Right renal pelvis (tissue), 4 donors: ENCODE data around the gene CCDC27. TPM values are rescaled to one million over a fixed set of nuclear protein-coding genes. Genes with fewer than 3 reads are reported as not detected.
A peak's percentile ranks its signal among the peaks of the same experiment; 100 is the strongest.
"Not testable (repeated sequence)": the region's sequence is repeated elsewhere in the genome, so short reads cannot be mapped to it uniquely, and the experiment has no call there.

ENCODE experiments used
- DNase-seq, 4 donors: peaks; one replicate each; pipeline ENCODE4 v3.0.0-alpha.2; 2013; ENCODE audit warnings: low read depth in 4 of 4, low spot score in 3 of 4, missing footprints in 1 of 4
- polyA plus RNA-seq, 4 donors: library from polyadenylated mRNA; unstranded; fragments of 120-200 nt; gene quantifications; one replicate each; pipeline ENCODE4 v1.2.1, GENCODE V29; 2013; ENCODE audit not compliant: insufficient read length in 4 of 4

The CCDC27 gene
- polyA plus RNA-seq, 4 donors: 0.20 to 0.22 (median 0.21) TPM

GRCh38 chr1:3735027-3735681 is 17.1 kb upstream of the CCDC27 start:
- DNase-seq: no peak

- DNase-seq: no peak
Observed at GRCh38 chr1:3735688-3736087, 16.6 kb upstream of the CCDC27 start.

DNA sequence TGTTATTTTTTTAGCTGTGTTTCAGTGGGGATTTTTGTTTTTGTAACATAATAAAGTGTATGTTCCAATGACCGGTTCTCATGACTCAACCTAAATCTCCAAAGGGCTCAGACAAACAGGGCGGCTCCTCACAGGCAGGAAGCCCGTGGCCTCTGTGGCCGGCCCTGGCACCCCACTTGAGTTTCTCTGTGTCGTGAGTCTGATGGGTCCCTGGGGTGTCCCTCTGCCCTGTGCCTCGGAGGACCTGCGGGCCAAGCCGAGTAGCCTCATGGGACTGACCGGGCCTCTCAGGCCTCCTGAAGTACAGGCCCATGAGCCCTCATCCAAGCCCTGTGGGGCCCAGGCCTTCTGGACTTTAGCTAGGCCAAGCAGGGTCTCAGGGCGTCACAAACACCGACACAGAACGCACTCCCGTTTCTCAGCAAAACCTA is 16.1 kb upstream of the CCDC27 start:
- DNase-seq: no peak

GRCh38 chr1:3736708-3737107 is 15.5 kb upstream of the CCDC27 start:
- DNase-seq: no peak

GRCh38 chr1:3738943-3739342 is 13.3 kb upstream of the CCDC27 start:
- no peak for DNase-seq

DNA sequence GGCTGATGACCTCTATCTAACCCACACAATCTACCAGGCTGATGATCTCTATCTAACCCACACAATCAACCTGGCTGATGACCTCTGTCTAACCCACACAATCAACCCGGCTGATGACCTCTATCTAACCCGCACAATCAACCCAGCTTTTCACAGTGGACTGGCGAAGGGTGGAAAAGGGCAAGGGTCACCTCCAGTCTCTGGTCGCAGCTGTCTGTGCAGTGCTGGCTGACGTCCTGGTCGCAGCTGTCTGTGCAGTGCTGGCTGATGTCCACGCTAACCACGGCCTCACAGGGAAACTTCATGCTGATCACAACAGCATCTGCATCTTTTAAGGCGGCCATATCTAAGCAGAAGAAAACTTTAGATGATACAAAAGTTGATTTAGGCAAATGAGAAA is 12.2 kb upstream of the CCDC27 start:
- no peak for DNase-seq

- DNase-seq: no peak
Observed at GRCh38 chr1:3740752-3741151, 11.5 kb upstream of the CCDC27 start.

DNA sequence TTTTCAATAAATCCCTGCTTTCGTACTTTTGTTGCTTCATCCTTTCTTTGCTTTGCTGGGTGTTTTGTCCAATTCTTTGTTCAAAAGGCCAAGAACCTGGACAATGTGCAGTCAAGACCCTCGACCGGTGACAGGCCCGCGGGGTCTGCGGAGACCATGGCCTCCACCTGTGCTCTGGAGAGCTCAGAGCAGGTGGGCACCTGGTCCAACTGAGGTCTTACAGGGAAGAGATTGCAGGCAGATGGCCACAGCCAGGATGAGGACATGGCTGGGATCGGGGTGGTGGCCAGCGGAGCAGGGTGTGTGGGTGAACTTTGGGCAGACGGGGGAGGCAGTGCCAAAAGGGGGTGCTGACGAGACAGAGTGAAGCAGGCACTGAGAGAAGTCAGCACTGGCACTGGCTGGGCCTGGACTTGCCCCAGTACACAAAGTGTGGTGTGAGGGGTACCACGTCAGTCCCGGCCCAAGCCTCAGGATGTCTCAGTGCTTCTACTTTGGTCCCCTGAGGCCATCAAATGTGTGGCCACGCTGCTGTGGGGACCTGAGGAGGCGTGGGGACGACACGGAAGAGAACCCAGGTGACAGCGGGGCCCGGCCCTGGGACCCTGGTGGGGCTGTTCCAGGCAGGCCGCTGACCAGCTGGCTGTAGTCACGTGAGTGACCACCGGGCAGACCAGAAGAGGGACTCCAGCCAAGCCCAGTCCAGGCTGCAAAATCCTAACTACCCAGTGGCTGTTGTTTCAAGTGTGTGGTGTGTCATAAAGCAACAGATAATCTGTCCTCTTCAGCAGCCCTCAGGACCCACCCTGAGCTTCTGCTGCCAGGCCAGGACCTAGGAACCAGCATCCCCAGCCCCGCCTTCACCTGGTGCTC is 10.4 kb upstream of the CCDC27 start:
- no peak for DNase-seq

DNA sequence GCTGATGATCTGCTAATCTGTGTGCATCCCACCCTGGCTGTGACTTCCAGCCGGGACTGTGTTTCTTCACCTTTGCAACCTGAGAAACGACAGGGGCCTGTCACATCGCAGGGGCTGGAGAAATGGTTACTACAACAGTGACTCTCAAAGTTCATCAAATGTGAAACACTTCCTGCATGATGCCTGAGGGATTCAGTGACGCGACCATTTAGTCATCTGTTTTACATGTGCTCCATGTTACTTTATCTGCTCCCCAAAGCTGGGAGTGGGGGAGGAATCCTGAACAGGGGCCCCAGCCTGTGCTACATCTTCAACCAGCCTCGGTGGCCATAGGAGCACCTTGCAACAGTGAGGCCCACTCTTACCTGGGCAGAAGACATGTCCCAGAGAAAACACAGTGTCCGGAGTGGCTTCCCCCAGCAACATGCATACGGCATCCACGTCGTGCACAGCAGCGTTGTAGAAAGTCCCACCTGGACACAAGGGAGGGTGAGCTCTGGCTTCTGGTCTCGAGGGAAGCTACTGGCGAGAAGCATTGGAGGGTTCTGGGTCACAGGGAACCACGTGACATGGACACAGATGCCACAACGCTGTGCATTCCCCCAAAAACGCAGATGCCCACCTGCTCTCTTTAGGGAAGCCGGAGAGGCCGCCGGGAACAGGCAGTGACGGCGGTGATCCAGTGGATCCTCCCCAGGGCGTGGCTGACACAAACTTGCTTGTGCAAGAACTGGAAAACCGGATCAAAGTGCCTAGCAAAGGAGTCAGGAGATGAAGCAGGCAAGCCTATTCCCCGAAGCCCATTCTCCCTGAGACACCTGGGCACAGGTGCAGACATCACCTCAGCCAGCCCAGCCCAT is 9.6 kb upstream of the CCDC27 start:
- no peak for DNase-seq

DNA sequence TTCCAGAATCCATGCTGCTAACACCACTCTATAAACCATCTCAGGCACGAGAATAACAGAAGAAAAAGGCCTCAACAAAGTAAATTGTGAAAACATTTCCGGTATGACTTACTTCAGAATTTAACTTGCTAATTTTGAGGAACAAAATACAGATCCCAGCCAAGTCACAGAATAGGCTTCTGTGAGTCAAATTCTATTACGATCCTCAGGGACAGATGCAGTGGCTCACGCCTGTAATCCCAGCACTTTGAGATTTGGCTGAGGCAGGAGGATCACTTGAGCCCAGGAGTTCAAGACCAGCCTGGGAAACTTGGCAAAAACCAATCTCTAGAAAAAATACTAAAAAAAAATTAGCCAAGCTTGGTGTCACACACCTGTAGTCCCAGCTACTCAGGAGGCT is 8.8 kb upstream of the CCDC27 start:
- DNase-seq: no peak

DNA sequence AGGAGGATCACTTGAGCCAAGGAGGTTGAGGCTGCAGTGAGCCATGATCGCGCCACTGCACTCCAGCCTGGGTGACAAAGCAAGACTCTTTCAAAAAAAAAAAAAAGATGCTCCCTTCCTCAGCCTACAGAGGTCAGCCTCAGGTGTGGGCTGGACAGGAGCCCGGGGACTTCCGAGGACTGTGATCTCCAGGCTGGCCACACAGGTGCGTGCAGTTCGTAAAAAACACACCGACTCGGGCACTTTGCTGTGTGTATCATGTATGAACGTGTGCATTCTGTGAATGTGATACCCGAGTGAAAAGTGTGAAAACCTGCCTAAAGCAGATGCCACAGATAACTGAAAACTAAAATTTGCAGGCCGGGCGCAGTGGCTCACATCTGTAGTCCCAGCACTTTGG is 8.4 kb upstream of the CCDC27 start:
- no peak for DNase-seq

- DNase-seq: no peak
Observed at GRCh38 chr1:3744646-3745045, 7.6 kb upstream of the CCDC27 start.

DNA sequence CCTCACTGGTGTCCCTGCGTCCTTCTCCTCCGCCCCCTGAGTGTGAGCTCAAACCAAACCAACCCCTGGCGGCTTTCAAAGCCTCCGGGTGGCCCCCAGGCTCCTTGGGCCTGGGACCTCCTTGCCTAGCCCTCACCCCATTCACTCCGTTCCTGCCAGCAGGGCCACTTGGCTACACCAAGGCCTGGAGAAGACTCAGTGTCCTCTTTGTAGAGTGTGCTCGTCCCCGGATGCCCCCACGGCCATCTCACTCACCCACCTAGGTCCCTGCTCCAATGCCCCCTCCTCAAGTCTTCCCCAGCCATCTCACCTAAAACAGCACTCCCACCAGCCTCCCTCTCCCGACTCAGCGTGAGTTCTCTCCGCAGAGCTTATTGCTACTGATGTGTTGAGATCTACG is 7.2 kb upstream of the CCDC27 start:
- no peak for DNase-seq

- DNase-seq: no peak
Observed at GRCh38 chr1:3745590-3746381, 6.5 kb upstream of the CCDC27 start.

GRCh38 chr1:3746389-3746829 is 5.8 kb upstream of the CCDC27 start:
- no peak for DNase-seq

GRCh38 chr1:3746830-3747521 is 5.3 kb upstream of the CCDC27 start:
- DNase-seq: peak; percentile 60 to 69 (median 68)

- DNase-seq: no peak
Observed at GRCh38 chr1:3747522-3747848, 4.8 kb upstream of the CCDC27 start.

- DNase-seq: no peak
Observed at GRCh38 chr1:3747903-3748302, 4.3 kb upstream of the CCDC27 start.

- DNase-seq: not testable (repeated sequence)
Observed at GRCh38 chr1:3748316-3748900, 3.8 kb upstream of the CCDC27 start.
